ENCODE data around the gene MEMO1.
"Not testable (repeated sequence)": the region's sequence is repeated elsewhere in the genome, so short reads cannot be mapped to it uniquely, and the experiment has no call there.

The MEMO1 gene

DNA sequence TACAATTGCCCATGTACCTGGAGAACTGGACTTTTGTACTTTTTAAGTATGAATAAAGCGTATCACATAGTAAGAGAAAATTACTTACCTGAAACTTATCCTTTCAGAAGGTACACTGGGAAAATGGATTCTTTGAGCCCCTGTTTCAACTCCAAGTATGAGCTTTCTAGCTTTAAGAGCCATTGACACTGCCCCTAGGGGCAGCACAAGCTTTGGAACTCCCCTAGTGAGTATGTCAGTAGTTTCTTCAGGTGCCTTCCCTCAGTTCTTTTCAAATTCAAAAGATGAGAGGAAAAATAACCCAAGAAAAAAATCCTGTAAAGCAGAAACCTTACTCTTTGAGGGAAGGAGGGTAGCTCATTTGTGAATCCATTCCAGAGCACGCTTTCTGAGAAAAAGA is 124.1 kb downstream of the MEMO1 start:
- TF ChIP-seq, protein P1, sequence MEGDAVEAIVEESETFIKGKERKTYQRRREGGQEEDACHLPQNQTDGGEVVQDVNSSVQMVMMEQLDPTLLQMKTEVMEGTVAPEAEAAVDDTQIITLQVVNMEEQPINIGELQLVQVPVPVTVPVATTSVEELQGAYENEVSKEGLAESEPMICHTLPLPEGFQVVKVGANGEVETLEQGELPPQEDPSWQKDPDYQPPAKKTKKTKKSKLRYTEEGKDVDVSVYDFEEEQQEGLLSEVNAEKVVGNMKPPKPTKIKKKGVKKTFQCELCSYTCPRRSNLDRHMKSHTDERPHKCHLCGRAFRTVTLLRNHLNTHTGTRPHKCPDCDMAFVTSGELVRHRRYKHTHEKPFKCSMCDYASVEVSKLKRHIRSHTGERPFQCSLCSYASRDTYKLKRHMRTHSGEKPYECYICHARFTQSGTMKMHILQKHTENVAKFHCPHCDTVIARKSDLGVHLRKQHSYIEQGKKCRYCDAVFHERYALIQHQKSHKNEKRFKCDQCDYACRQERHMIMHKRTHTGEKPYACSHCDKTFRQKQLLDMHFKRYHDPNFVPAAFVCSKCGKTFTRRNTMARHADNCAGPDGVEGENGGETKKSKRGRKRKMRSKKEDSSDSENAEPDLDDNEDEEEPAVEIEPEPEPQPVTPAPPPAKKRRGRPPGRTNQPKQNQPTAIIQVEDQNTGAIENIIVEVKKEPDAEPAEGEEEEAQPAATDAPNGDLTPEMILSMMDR (IDR thresholded peaks at IDR 0.05; ENCODE audit: low read length, missing control alignments) = peak; percentile 38
- DNase-seq (ENCODE audit: low read depth) = peak; percentile 13
- no peak overlapping the region for H3K4me3 ChIP-seq (replicated peaks; ENCODE audit: low read depth, low read length)

DNA sequence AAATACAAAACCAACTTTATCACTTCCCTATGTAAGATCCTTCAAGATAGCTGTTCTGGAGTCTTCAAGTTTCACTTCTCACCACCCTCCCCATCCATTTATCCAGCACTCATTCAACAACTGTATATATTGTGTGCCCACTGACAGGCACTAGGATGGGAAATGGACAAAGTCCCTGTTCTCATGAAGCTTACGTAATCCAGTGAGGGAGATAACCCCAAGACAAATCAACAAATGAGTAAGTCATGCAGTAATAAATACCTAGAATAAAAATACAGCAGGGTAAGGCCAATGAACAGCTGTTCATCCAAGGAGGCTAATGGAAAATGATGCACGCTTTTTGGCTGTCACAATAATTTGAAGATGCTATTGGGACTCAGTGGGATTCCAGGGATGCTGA is 133.8 kb downstream of the MEMO1 start:
- H3K4me3 ChIP-seq (replicated peaks; ENCODE audit: low read depth, low read length) = no peak overlapping the region
- TF ChIP-seq, protein P1 (IDR thresholded peaks at IDR 0.05; ENCODE audit: low read length, missing control alignments) = no peak
- peak; percentile 63 for DNase-seq (ENCODE audit: low read depth)

DNA sequence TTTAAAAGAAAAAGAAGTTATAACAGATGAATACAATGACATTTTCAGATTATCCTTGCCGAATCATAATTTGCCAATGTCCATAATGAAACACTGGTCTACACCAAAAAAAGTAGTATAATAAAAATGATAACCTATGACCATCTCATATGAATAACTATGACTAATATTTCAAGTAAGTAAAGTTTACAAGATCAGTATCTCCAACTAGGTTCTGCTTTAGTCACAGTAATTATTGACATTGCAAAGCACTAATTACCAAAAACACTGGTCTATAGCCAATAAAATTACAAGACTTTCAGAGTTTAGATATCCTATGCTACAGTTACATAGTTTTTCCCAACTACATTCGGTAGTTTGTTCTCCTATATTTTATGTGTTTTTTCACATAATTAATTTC is 136.7 kb downstream of the MEMO1 start:
- DNase-seq (ENCODE audit: low read depth) = no peak
- H3K4me3 ChIP-seq (replicated peaks; ENCODE audit: low read depth, low read length) = no peak overlapping the region
- TF ChIP-seq, protein P1 (IDR thresholded peaks at IDR 0.05; ENCODE audit: low read length, missing control alignments) = no peak

DNA sequence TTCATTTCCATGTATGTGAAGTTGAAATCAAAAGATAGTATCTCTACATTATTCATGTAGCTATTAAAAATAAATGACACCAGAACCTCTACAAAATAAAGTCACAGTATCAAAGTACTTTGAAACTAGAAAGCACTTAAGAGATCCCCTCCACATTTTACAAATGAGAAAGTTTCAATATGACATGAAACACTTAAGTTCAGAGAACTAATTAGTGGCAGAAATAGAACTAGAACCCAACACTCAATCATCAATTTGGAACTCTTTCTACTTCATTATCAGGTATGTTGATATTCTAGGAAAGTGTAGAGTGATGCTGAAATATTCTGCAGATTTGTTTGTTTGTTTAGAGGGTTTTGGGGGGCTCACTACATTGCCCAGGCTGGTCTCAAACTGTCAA is 145.6 kb downstream of the MEMO1 start:
- no peak overlapping the region for H3K4me3 ChIP-seq (replicated peaks; ENCODE audit: low read depth, low read length)
- no peak for DNase-seq (ENCODE audit: low read depth)
- TF ChIP-seq, protein P1 (IDR thresholded peaks at IDR 0.05; ENCODE audit: low read length, missing control alignments) = no peak

DNA sequence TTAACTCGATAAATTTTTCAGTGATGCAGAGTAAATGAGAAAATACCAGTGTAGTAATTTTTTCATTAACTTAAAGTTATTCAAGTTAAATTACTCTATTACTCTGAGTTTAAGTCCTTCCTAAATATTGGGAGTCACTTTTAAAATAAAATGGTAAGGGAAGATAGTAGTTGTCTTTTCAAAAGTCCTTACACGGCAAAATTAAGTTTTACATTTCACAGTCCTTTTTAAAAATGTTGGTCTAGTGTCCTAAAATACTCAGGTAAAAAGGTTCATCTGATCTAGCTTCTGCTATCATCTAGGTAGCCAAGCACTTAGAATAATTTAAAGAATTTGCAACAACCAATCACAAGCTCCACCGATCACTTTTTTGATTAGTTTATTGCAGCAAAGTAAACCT is 146.9 kb downstream of the MEMO1 start:
- H3K4me3 ChIP-seq (replicated peaks; ENCODE audit: low read depth, low read length) = no peak overlapping the region
- TF ChIP-seq, protein P1 (IDR thresholded peaks at IDR 0.05; ENCODE audit: low read length, missing control alignments) = no peak
- DNase-seq (ENCODE audit: low read depth) = no peak

DNA sequence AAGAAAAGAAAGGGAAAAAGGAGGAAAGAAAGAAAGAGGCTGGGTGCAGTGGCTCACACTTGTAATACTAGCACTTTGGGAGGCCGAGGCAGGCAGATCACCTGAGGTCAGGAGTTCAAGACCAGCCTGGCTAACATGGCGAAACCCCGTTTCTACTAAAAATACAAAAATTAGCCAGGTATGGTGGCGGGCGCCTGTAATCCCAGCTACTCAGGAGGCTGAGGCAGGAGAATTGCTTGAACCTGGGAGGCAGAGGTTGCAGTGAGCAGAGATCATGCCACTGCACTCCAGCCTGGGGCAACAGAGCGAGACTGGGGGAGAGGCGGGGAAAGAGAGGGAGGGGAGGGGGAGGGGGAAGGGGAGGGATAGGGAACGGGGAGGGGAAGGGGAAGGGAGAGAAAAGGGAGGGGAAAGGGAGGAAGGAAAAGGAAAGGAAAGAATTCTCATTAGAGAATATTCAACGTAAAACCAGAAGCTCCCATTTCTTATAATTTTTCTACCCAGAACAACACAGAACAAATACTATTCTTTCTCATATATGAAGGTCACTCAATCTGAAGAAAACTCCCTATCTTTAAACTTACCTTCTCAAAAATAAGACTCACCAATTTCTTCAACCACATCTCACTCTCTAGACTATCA is 147.7 kb downstream of the MEMO1 start:
- not testable (repeated sequence) for H3K4me3 ChIP-seq (replicated peaks; ENCODE audit: low read depth, low read length); DNase-seq (ENCODE audit: low read depth)

DNA sequence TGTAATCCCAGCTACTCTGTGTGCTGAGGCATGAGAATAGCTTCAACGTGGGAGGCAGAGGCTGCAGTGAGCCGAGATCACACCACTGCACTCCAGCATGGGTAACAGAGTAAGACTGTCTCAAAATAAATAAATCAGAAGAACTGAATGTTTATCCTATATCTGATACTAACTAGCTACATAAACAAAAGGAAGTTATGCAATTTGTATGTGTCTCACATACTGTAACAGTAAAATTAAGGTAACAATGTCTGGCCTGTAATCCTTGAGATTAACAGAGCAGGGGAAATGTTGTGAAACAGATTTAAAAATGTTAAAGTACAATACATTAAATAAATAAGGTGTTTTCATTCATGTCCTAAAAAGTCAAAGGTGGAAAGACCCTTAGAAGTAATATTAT is 150.8 kb downstream of the MEMO1 start:
- TF ChIP-seq, protein P1 (IDR thresholded peaks at IDR 0.05; ENCODE audit: low read length, missing control alignments) = no peak
- H3K4me3 ChIP-seq (replicated peaks; ENCODE audit: low read depth, low read length) = no peak overlapping the region
- peak; percentile 15 for DNase-seq (ENCODE audit: low read depth)
